GM12892 (cell line): ENCODE measurements around the gene CSE1L.

Source experiments
- POLR2A ChIP-seq: IDR thresholded peaks from 2 replicates; pipeline ENCODE4 v1.6.1; 2011; ENCODE audit warnings: low read depth, low read length, control low read depth
- POLR2AphosphoS5 ChIP-seq: IDR thresholded peaks from 2 replicates; pipeline ENCODE4 v1.6.1; 2011; ENCODE audit warnings: low read depth, low read length, control low read depth
- TAF1 ChIP-seq: IDR thresholded peaks from 2 replicates; pipeline ENCODE4 v1.6.1; 2011; ENCODE audit warnings: low read depth, mild to moderate bottlenecking, control low read depth, low read length, borderline replicate concordance

- TF ChIP-seq POLR2A = no peak
- no peak for TF ChIP-seq POLR2AphosphoS5
- TF ChIP-seq TAF1 = no peak
These were observed 6.2 kb downstream of the CSE1L start for GRCh38 chr20:49052334-49052733.
